MG63 (cell line): ENCODE measurements around the gene DYNLRB1. TPM values are rescaled to one million over a fixed set of nuclear protein-coding genes. Genes with fewer than 3 reads are reported as not detected.
"Not testable (repeated sequence)": the region's sequence is repeated elsewhere in the genome, so short reads cannot be mapped to it uniquely, and the experiment has no call there.

Experiments
- DNase-seq: peaks from one replicate; pipeline ENCODE4 v3.0.0-alpha.2; 2020
- H3K27me3 ChIP-seq: fragments of 250-450 bp; sonication (Bioruptor Pico); 2 replicates; pipeline ENCODE4 v1.5.1; 2020; ENCODE audit warnings: mild to moderate bottlenecking, moderate library complexity
- H3K36me3 ChIP-seq: fragments of 250-450 bp; sonication (Bioruptor Pico); 2 replicates; pipeline ENCODE4 v1.5.1; 2020; ENCODE audit warnings: mild to moderate bottlenecking, moderate library complexity
- H3K4me3 ChIP-seq: fragments of 250-450 bp; sonication (Bioruptor Pico); 2 replicates; pipeline ENCODE4 v1.5.1; 2020; ENCODE audit warnings: mild to moderate bottlenecking, moderate library complexity
- H3K9me3 ChIP-seq: fragments of 250-450 bp; sonication (Bioruptor Pico); 2 replicates; pipeline ENCODE4 v1.5.1; 2020; ENCODE audit warnings: mild to moderate bottlenecking, moderate library complexity
- total RNA-seq: library from RNA; depleted of rRNA; stranded (reverse); fragments of >200 nt; shearing (Covaris generic); gene quantifications from 2 replicates; pipeline ENCODE4 v1.2.3, GENCODE V29; 2014; ENCODE audit warnings: low replicate concordance; rRNA removed

DYNLRB1 gene
- total RNA-seq, result 96.3 and 137 TPM in 2 replicates

DNA sequence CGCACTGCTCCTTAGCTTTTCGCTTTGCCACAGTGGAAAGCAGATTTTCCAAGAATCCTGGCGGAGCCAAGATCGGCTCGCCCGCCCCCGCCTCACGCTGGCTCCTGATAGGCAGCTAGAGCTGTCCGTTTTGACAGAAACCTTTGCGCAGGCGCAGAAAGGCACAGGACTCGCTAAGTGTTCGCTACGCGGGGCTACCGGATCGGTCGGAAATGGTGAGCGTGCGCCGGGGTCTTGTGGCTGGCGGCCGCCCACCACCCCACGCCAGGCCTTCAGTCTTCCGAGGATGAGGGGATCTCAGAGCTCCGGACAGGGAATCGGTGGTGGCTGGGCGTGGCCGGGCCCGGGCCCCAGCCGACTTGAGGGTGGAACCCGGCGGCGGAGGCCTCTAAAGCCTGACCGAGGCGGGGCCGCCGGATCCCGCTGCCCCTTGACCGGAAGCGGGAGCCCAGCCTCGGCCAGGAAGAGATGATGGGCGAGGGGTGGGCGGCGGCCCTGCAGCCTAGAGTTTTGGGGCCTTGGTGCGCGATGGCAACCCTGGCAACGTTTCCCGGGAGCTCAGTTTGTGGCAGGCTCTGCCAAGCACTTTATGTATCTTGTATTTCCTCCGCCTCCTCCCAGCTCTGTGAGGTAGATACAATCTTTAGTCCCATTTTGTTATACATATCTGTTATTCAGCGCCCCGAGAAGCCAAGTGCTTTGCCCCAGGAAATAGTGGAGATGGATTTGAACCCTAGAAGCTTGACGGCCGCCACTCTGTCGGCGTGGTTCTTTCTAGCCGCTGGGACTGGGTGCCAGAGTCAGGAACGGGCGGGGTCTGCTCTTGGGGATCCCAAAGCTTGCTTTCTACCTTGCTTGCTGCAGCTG, at the start of gene DYNLRB1:
Gene DYNLRB1 (plus strand): TSS at position 176 of the 867 bp plus-strand sequence. CDS start 37 bp downstream, at position 213.
- H3K36me3 ChIP-seq, result peaks cover 26% of the 10 kb centered on the region
- H3K27me3 ChIP-seq, result no peaks in the 10 kb centered on the region
- peak within 1 kb of the TSS; percentile 90 for H3K4me3 ChIP-seq
- H3K9me3 ChIP-seq, result no peaks in the 10 kb centered on the region
- DNase-seq, result peak; percentile 98

DNA sequence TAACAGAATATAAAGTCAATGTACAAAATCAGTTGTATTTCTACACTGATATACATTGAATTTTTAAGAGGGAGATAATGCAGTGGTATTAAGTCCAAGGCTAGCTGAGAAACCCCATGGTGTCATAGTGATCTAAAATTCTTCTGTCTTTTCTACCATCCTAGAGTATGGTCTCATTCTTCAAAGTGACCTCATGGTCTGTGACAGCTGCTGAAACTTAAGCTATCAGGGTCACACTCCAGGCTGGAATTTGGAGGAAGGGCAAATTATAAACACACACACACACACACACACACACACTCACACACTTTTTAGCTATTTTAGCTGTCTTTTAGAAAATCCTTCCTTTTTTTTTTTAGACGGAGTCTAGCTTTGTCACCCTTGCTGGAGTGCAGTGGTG, 47.3 kb upstream of the DYNLRB1 start:
- DNase-seq, result no peak
- H3K36me3 ChIP-seq, result peaks cover 47% of the 10 kb centered on the region
- H3K4me3 ChIP-seq, result no peak overlapping the region
- H3K9me3 ChIP-seq, result no peaks in the 10 kb centered on the region
- H3K27me3 ChIP-seq, result no peaks in the 10 kb centered on the region

GRCh38 chr20:34472246-34472925, 43.8 kb upstream of the DYNLRB1 start:
- Histone ChIP-seq H3K36me3 (peaks cover 49% of the 10 kb centered on the region), H3K4me3 (no peak overlapping the region), H3K9me3 (no peaks in the 10 kb centered on the region), H3K27me3 (no peaks in the 10 kb centered on the region)
- DNase-seq, result no peak

- H3K9me3 ChIP-seq, result no peaks in the 10 kb centered on the region
- H3K27me3 ChIP-seq, result no peaks in the 10 kb centered on the region
- peaks cover 59% of the 10 kb centered on the region for H3K36me3 ChIP-seq
- H3K4me3 ChIP-seq, result no peak overlapping the region
- peak; percentile 47 for DNase-seq
Measured at GRCh38 chr20:34473262-34473883, 42.8 kb upstream of the DYNLRB1 start.

DNA sequence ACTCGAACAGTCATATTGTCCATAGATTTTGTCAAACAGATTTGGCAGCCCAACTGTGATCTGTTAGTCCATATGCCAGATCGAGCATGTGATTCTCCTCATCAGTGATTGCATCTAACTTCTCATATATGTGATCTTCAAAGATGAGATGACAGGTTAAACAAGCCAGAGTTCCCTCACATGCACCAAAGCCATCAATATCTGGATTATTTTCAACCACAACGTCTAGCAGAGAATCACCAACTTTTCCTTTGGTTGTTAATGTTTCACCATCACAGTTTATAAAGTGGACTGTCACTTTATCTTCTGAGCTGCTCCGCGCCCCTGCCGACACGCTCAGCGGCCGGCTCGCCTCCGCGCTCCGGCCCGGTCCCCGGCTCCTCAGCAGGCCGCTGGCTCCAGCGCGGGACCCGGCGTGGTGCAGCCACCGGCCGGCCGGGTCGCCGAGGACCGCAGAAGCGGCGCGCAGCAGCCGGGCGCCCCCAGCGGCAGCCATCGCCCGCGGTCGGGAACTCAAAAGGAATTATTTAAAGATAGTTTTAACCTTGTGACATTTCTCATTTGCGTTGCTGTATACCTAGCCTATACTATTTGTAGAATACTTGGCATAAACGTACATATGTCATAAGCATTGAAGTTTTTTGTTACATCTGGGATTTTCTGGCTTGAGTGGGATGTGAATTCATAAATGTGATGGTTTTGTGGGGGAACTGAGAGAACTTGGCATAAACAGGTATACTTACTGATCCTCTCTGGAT, 40.1 kb upstream of the DYNLRB1 start:
- no peak overlapping the region for H3K4me3 ChIP-seq
- DNase-seq, result peak; percentile 69
- H3K36me3 ChIP-seq, result peaks cover 66% of the 10 kb centered on the region
- no peaks in the 10 kb centered on the region for H3K27me3 ChIP-seq
- H3K9me3 ChIP-seq, result no peaks in the 10 kb centered on the region

GRCh38 chr20:34479627-34480026, 36.6 kb upstream of the DYNLRB1 start:
- peaks cover 74% of the 10 kb centered on the region for H3K36me3 ChIP-seq
- DNase-seq, result no peak
- no peak overlapping the region for H3K4me3 ChIP-seq
- peaks cover 18% of the 10 kb centered on the region for H3K9me3 ChIP-seq
- H3K27me3 ChIP-seq, result no peaks in the 10 kb centered on the region

GRCh38 chr20:34482154-34482553, 34.1 kb upstream of the DYNLRB1 start:
- not testable (repeated sequence) for H3K27me3 ChIP-seq, DNase-seq, H3K4me3 ChIP-seq
- Histone ChIP-seq H3K9me3 (peaks cover 18% of the 10 kb centered on the region), H3K36me3 (peaks cover 74% of the 10 kb centered on the region)

DNA sequence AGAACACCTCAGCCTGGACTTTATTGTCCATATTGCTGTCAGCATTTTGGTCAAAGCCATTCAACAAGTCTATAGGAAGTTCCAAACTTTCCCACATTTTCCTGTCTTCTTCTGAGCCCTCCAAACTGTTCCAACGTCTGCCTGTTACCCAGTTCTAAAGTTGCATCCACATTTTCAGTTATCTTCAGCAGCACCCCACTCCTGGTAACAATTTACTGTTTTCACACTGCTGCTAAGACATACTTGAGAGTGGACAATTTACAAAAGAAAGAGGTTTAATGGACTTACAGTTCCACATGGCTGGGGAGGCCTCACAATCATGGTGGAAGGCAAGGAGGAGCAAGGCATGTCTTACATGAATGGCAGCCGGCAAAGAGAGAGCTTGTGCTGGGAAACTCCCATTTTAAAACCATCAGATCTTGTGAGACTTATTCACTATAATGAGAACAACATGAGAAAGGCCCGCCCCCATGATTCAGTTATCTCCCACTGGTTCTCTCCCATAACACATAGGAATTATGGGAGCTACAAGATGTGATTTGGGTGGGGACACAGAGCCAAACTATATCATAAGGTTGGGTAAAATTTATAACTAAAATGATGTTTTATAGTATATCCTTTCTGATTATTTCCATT, 32.5 kb upstream of the DYNLRB1 start:
- not testable (repeated sequence) for H3K4me3 ChIP-seq, H3K27me3 ChIP-seq, DNase-seq
- peaks cover 18% of the 10 kb centered on the region for H3K9me3 ChIP-seq
- H3K36me3 ChIP-seq, result peaks cover 74% of the 10 kb centered on the region

GRCh38 chr20:34485068-34485634, 31.1 kb upstream of the DYNLRB1 start:
- H3K4me3 ChIP-seq, result no peak overlapping the region
- peaks cover 18% of the 10 kb centered on the region for H3K9me3 ChIP-seq
- DNase-seq, result no peak
- H3K27me3 ChIP-seq, result no peaks in the 10 kb centered on the region
- peaks cover 71% of the 10 kb centered on the region for H3K36me3 ChIP-seq

GRCh38 chr20:34491226-34491931, 24.8 kb upstream of the DYNLRB1 start:
- no peaks in the 10 kb centered on the region for H3K9me3 ChIP-seq
- H3K27me3 ChIP-seq, result no peaks in the 10 kb centered on the region
- DNase-seq, result no peak
- peaks cover 82% of the 10 kb centered on the region for H3K36me3 ChIP-seq
- H3K4me3 ChIP-seq, result no peak overlapping the region

- no peaks in the 10 kb centered on the region for H3K27me3 ChIP-seq
- H3K36me3 ChIP-seq, result peaks cover 87% of the 10 kb centered on the region
- no peak for DNase-seq
- H3K4me3 ChIP-seq, result no peak overlapping the region
- no peaks in the 10 kb centered on the region for H3K9me3 ChIP-seq
Measured at GRCh38 chr20:34491932-34492509, 24.2 kb upstream of the DYNLRB1 start.

GRCh38 chr20:34493646-34494045, 22.6 kb upstream of the DYNLRB1 start:
- no peak overlapping the region for H3K4me3 ChIP-seq
- H3K9me3 ChIP-seq, result no peaks in the 10 kb centered on the region; the same call in 1 of the 2 replicates
- no peaks in the 10 kb centered on the region for H3K27me3 ChIP-seq
- DNase-seq, result no peak
- H3K36me3 ChIP-seq, result peaks cover 81% of the 10 kb centered on the region

- no peak overlapping the region for H3K4me3 ChIP-seq
- no peak for DNase-seq
- H3K36me3 ChIP-seq, result peaks cover 75% of the 10 kb centered on the region
- no peaks in the 10 kb centered on the region for H3K27me3 ChIP-seq
- peaks cover 6% of the 10 kb centered on the region for H3K9me3 ChIP-seq
Measured at GRCh38 chr20:34495307-34495706, 20.9 kb upstream of the DYNLRB1 start.

DNA sequence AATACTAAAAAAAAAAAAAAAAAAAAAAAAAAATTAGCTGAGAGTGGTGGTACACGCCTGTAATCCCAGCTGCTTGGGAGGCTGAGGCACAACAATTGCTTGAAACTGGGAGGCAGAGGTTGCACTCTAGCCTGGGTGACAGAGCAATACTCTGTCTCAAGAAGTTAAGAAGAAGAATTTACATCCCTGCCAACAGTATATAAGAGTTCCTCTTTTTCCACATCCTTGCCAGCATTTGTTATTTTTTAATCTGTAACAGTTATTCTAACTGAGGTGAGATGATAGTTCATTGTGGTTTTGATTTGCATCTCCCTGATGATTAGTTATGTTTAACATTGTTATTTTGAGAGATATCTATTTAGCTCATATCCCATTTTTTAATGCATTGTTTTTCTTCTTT, 20.3 kb upstream of the DYNLRB1 start:
- Histone ChIP-seq H3K27me3 (no peaks in the 10 kb centered on the region), H3K9me3 (peaks cover 9% of the 10 kb centered on the region), H3K4me3 (no peak overlapping the region), H3K36me3 (peaks cover 75% of the 10 kb centered on the region)
- no peak for DNase-seq

DNA sequence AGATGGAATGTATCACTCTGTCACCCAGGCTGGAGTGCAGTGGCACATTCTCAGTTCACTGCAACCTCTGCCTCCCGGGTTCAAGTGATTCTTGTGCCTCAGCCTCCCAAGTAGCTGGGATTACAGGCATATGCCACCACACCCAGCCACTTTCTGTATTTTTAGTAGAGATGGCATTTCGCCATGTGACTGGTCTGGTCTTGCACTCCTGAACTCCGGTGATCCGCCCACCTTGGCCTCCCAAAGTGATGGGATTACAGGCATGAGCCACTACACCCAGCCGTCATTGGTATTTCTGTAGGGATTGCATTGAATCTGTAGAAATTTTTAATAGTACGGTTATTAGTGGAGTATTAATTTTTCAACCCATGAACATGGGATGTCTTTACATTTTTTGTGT, 18.6 kb upstream of the DYNLRB1 start:
- DNase-seq, result peak; percentile 10
- Histone ChIP-seq H3K36me3 (peaks cover 65% of the 10 kb centered on the region), H3K9me3 (peaks cover 13% of the 10 kb centered on the region)
- not testable (repeated sequence) for H3K4me3 ChIP-seq, H3K27me3 ChIP-seq
